HG02938 (cell line): ENCODE measurements around the gene TWNK.
"Not testable (repeated sequence)": the region's sequence is repeated elsewhere in the genome, so short reads cannot be mapped to it uniquely, and the experiment has no call there.

ENCODE experiments used
- ATAC-seq: cut with Tn5 transposase; IDR thresholded peaks from one replicate; pipeline ENCODE4 v1.9.1; 2021; ENCODE audit warnings: mild to moderate bottlenecking, moderate library complexity; ENCODE audit not compliant: unreplicated experiment

The TWNK gene

GRCh38 chr10:100972904-100973535 is 14.3 kb upstream of the TWNK start:
- ATAC-seq, result no peak

- not testable (repeated sequence) for ATAC-seq
Measured at GRCh38 chr10:100975397-100975796, 11.9 kb upstream of the TWNK start.

GRCh38 chr10:100976906-100977305 is 10.4 kb upstream of the TWNK start:
- no peak for ATAC-seq

GRCh38 chr10:100977436-100977835 is 9.9 kb upstream of the TWNK start:
- ATAC-seq, result no peak

GRCh38 chr10:100978121-100978900 is 9.0 kb upstream of the TWNK start:
- ATAC-seq, result no peak

GRCh38 chr10:100978901-100979195 is 8.5 kb upstream of the TWNK start:
- ATAC-seq, result no peak

- no peak for ATAC-seq
Measured at GRCh38 chr10:100979791-100980272, 7.5 kb upstream of the TWNK start.

GRCh38 chr10:100980311-100980710 is 7.0 kb upstream of the TWNK start:
- no peak for ATAC-seq

- ATAC-seq, result no peak
Measured at GRCh38 chr10:100980711-100981110, 6.6 kb upstream of the TWNK start.

GRCh38 chr10:100981178-100981772 is 6.1 kb upstream of the TWNK start:
- no peak for ATAC-seq

GRCh38 chr10:100982916-100983830 is 4.2 kb upstream of the TWNK start:
- ATAC-seq, result no peak

GRCh38 chr10:100983868-100984671 is 3.3 kb upstream of the TWNK start:
- ATAC-seq, result no peak

- ATAC-seq, result no peak
Measured at GRCh38 chr10:100984672-100985177, 2.6 kb upstream of the TWNK start.

GRCh38 chr10:100985336-100985735 is 2.0 kb upstream of the TWNK start:
- no peak for ATAC-seq

GRCh38 chr10:100986623-100986951 is 756 bp upstream of the TWNK start:
- ATAC-seq, result no peak

GRCh38 chr10:100987685-100988049 is 324 bp downstream of the TWNK start:
- no peak for ATAC-seq

GRCh38 chr10:100988166-100988565 is 823 bp downstream of the TWNK start:
- no peak for ATAC-seq

- ATAC-seq, result no peak
Measured at GRCh38 chr10:100989088-100989487, 1.7 kb downstream of the TWNK start.

- ATAC-seq, result no peak
Measured at GRCh38 chr10:100993986-100994708, 6.8 kb downstream of the TWNK start.

- no peak for ATAC-seq
Measured at GRCh38 chr10:100995181-100995580, 7.8 kb downstream of the TWNK start.
